HCT116 (cell line): ENCODE results near the gene NELL1. TPM values are rescaled to one million over a fixed set of nuclear protein-coding genes. Genes with fewer than 3 reads are reported as not detected.

Experiments used
- ATAC-seq: fragments of 200-7000 bp; cut with Tn5 transposase; 2 replicates; pipeline ENCODE4 v1.9.1; 2020; ENCODE audit warnings: mild to moderate bottlenecking, moderate library complexity
- Bru-seq: library from RNA; stranded (reverse); fragments of 400-500 nt; gene quantifications from one replicate; lab custom pipeline; 2021; lab: Mats Ljungman, UMichigan
- BruChase-seq, 2 experiments: library from RNA; stranded (reverse); fragments of 400-500 nt; gene quantifications; one replicate each; lab custom pipeline; 2021; lab: Mats Ljungman, UMichigan
- BruUV-seq: library from RNA; stranded (reverse); fragments of 400-500 nt; replicated peaks from 2 replicates; lab custom pipeline; 2021; lab: Mats Ljungman, UMichigan
- CTCF ChIA-PET: fragments of 300-600 bp; sonication (Branson Sonifier 250); formaldehyde crosslinking; loops from one replicate; lab custom pipeline; 2021; ENCODE audit warnings: antibody characterized with exemption; lab: Charles Lee
- POLR2A ChIA-PET: fragments of 300-600, 350-600 bp; sonication (Branson Sonifier 250); formaldehyde crosslinking; loops from one replicate; lab custom pipeline; 2021; ENCODE audit warnings: antibody characterized with exemption; lab: Charles Lee
- RAD21 ChIA-PET, 2 experiments: fragments of 300-600 bp; sonication (Branson Sonifier 250); formaldehyde crosslinking; loops; one replicate each; lab custom pipeline; 2023; ENCODE audit warnings: low total read pairs in 2 of 2; ENCODE audit not compliant: uncharacterized antibody in 2 of 2, unreplicated experiment in 2 of 2, low non-redundant PET in 1 of 2; lab: Charles Lee
- DNase-seq: peaks from one replicate; pipeline ENCODE4 v3.0.0-alpha.2; 2010; ENCODE audit warnings: low read depth, low spot score
- H2AFZ ChIP-seq: fragments of 200-600 bp; shearing (Covaris generic), sonication (generic); 2 replicates; pipeline ENCODE4 v1.6.1; 2017; ENCODE audit warnings: low read depth, mixed run types, mixed read lengths, antibody characterized with exemption, low read length; ENCODE audit not compliant: poor library complexity, severe bottlenecking
- H3K27ac ChIP-seq: 2 replicates; pipeline ENCODE4 v1.5.1; 2012; ENCODE audit warnings: low read depth, low read length
- H3K27me3 ChIP-seq: fragments of 200-600 bp; sonication (generic); 2 replicates; pipeline ENCODE4 v1.6.1; 2016; ENCODE audit warnings: mixed run types, low read length, mixed read lengths; ENCODE audit not compliant: insufficient read depth
- H3K36me3 ChIP-seq, 2 experiments: fragments of 200-500 bp in 1 of 2; fragments of 200-600 bp in 1 of 2; sonication (Bioruptor generic) in 1 of 2; sonication (generic) in 1 of 2; 2 replicates each; pipeline versions ENCODE4 v1.5.1 to v1.6.1; 2014 to 2016; ENCODE audit warnings: low read length in 2 of 2, inconsistent platforms in 1 of 2, mixed read lengths in 1 of 2, mixed run types in 1 of 2; ENCODE audit not compliant: insufficient read depth in 2 of 2, control insufficient read depth in 1 of 2
- H3K4me1 ChIP-seq, 2 experiments: fragments of 200-600 bp in 1 of 2; sonication (generic) in 1 of 2; 2 replicates each; pipeline versions ENCODE4 v1.5.1 to v1.6.1; 2012 to 2017; ENCODE audit warnings: low read length in 2 of 2, inconsistent platforms in 1 of 2, mild to moderate bottlenecking in 1 of 2, mixed read lengths in 1 of 2, mixed run types in 1 of 2, moderate library complexity in 1 of 2; ENCODE audit not compliant: insufficient read depth in 2 of 2, control insufficient read depth in 1 of 2
- H3K4me2 ChIP-seq: fragments of 200-600 bp; sonication (generic); 2 replicates; pipeline ENCODE4 v1.6.1; 2017; ENCODE audit warnings: mixed run types, low read length, mixed read lengths
- H3K4me3 ChIP-seq, 2 experiments: fragments of 200-600 bp in 1 of 2; sonication (generic) in 1 of 2; replicated peaks in 1 of 2; 2 replicates each; pipeline ENCODE4 v1.5.1; 2011 to 2016; ENCODE audit warnings: low read length in 2 of 2, control low read depth in 1 of 2, low read depth in 1 of 2, mild to moderate bottlenecking in 1 of 2, mixed read lengths in 1 of 2, mixed run types in 1 of 2
- H3K79me2 ChIP-seq: fragments of 200-600 bp; sonication (generic); 2 replicates; pipeline ENCODE4 v1.6.1; 2017; ENCODE audit warnings: mild to moderate bottlenecking, mixed run types, low read length, moderate library complexity, mixed read lengths; ENCODE audit not compliant: insufficient read depth
- H3K9ac ChIP-seq: fragments of 200-600 bp; sonication (generic); 2 replicates; pipeline ENCODE4 v1.6.1; 2016; ENCODE audit warnings: low read length, mixed read lengths
- H3K9me2 ChIP-seq: fragments of 200-600 bp; sonication (generic), shearing (Covaris generic); 2 replicates; pipeline ENCODE4 v1.6.1; 2017; ENCODE audit warnings: mixed run types, mild to moderate bottlenecking, moderate library complexity; ENCODE audit not compliant: insufficient read depth
- H3K9me3 ChIP-seq, 2 experiments: fragments of 200-500 bp in 1 of 2; fragments of 200-600 bp in 1 of 2; sonication (Bioruptor generic) in 1 of 2; sonication (generic) in 1 of 2; 2 replicates each; pipeline ENCODE4 v1.6.1; 2014 to 2017; ENCODE audit warnings: low read length in 2 of 2, mixed read lengths in 2 of 2, inconsistent platforms in 1 of 2, low read depth in 1 of 2, mild to moderate bottlenecking in 1 of 2, mixed run types in 1 of 2, moderate library complexity in 1 of 2; ENCODE audit not compliant: control insufficient read depth in 1 of 2, insufficient read depth in 1 of 2
- H4K20me1 ChIP-seq: fragments of 200-600 bp; sonication (generic), shearing (Covaris generic); 2 replicates; pipeline ENCODE4 v1.6.1; 2017; ENCODE audit warnings: mixed run types, mild to moderate bottlenecking, moderate library complexity; ENCODE audit not compliant: insufficient read depth
- CBX3 ChIP-seq: IDR thresholded peaks from 2 replicates; pipeline ENCODE4 v1.6.1; 2012; ENCODE audit warnings: low read depth
- CEBPB ChIP-seq: IDR thresholded peaks from 2 replicates; pipeline ENCODE4 v1.6.1; 2012; ENCODE audit warnings: low read depth
- ELF1 ChIP-seq: IDR thresholded peaks from 2 replicates; pipeline ENCODE4 v1.6.1; 2012; ENCODE audit warnings: low read depth, borderline replicate concordance
- EZH2 ChIP-seq: fragments of 200-600 bp; sonication (generic); IDR thresholded peaks from 2 replicates; pipeline ENCODE4 v1.6.1; 2017; ENCODE audit warnings: antibody characterized with exemption, mixed run types
- EZH2phosphoT487 ChIP-seq: fragments of 200-600 bp; IDR thresholded peaks from 2 replicates; pipeline ENCODE4 v1.6.1; 2018; ENCODE audit warnings: antibody characterized with exemption, borderline replicate concordance
- FOSL1 ChIP-seq: IDR thresholded peaks from 2 replicates; pipeline ENCODE4 v1.6.1; 2012; ENCODE audit warnings: low read depth
- SRF ChIP-seq: IDR thresholded peaks from 2 replicates; pipeline ENCODE4 v1.6.1; 2012; ENCODE audit warnings: low read depth
- TCF7L2 ChIP-seq: IDR thresholded peaks from 2 replicates; pipeline ENCODE4 v1.7.0; 2011; ENCODE audit warnings: borderline replicate concordance, inconsistent platforms; ENCODE audit not compliant: insufficient read depth, insufficient read length; ENCODE audit errors: extremely low read depth
- YY1 ChIP-seq: IDR thresholded peaks from 2 replicates; pipeline ENCODE4 v1.6.1; 2011; ENCODE audit warnings: low read length, low read depth, moderate library complexity, mild to moderate bottlenecking; ENCODE audit not compliant: insufficient replicate concordance; ENCODE audit errors: extremely low read depth
- ZNF274 ChIP-seq: fragments of 200-500 bp; sonication (Bioruptor generic); IDR thresholded peaks from 2 replicates; pipeline ENCODE4 v1.6.1; 2014; ENCODE audit warnings: mild to moderate bottlenecking, low read depth, low read length, inconsistent platforms
- intact Hi-C: fragments of 100-400 bp; cut with micrococcal nuclease; formaldehyde crosslinking; loops from 2 replicates; pipeline ENCODE4 v1.10.0; 2022
- long read RNA-seq: library from polyadenylated mRNA; unstranded; transcript quantifications from one replicate; pipeline ENCODE4 v2.0.0, GENCODE V29; 2021; ENCODE audit not compliant: unreplicated experiment
- polyA plus RNA-seq: library from polyadenylated mRNA; unstranded; fragments of >200 nt; gene quantifications from 2 replicates; pipeline ENCODE4 v1.2.1, GENCODE V29; 2012; ENCODE audit warnings: missing spikeins
- total RNA-seq: library from RNA; stranded (reverse); gene quantifications from one replicate; pipeline ENCODE4 v1.2.1, GENCODE V29; 2021; ENCODE audit not compliant: unreplicated experiment
- TF ChIP-seq, protein P1 (sequence below): IDR thresholded peaks from 2 replicates; pipeline ENCODE4 v1.6.1; 2012
- TF ChIP-seq, protein P2 (sequence below): IDR thresholded peaks from 2 replicates; pipeline ENCODE4 v1.6.1; 2012
- TF ChIP-seq, protein P3 (sequence below): IDR thresholded peaks from 2 replicates; pipeline ENCODE4 v1.6.1; 2011; ENCODE audit warnings: mild to moderate bottlenecking, low read length, moderate library complexity; ENCODE audit not compliant: insufficient replicate concordance; ENCODE audit errors: extremely low read depth

The NELL1 gene
- total RNA-seq (not detected), Bru-seq, nascent RNA (percentile 0 among the genes with signal in this experiment), BruChase-seq, experiment 1, labeled RNA remaining after a 6-hour chase (not detected), BruChase-seq, experiment 2, labeled RNA remaining after a 2-hour chase (percentile 0 among the genes with signal in this experiment)
- not detected in 2 replicates for polyA plus RNA-seq
- long read RNA-seq: 0 reads

DNA sequence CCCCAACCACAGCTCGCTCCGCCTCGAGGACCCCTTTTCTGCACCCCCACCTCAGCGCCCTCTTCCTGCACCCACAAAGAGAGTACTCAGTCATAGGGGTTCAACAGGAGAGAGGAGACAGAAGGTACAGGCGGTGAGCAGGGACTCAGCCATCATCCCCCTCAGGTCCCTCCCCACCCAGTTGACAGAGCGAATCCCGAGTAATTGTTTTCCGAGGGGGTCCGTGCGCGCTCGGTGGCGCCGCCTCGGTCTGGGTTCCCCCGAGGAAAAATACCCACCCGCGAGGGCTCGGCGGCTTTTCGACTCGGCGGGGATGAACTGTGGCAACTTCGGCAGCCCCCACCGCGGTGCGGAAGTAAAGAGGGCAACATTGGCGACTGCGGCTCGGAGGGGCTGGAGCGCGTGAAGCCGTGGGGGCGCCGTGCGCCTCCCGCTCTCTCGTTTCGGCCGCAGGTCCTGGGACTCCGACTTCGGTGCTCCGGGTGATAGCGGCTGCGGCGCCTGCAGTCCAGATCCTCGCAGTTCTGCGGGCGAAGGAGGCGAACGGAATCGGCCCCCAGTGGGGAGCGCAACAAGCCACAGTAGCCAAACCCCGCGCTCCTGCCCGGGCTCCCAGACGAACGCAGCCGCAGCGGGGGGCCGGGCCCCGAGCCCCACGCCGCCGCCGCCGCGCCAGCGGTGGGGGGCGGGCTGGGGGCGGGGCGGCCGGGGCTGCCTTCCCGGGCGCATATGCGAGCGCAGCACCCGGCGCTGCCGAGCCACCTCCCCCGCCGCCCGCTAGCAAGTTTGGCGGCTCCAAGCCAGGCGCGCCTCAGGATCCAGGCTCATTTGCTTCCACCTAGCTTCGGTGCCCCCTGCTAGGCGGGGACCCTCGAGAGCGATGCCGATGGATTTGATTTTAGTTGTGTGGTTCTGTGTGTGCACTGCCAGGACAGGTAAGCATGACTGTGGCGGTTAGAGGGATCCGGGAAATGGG, at the start of gene NELL1:
NELL1 (plus strand) TSS at position 743 of the 976 bp plus-strand sequence.
- Histone ChIP-seq H3K27me3 (peaks cover 4% of the 10 kb centered on the region; the same call in 1 of the 2 replicates), H3K4me1 (no peaks in the 10 kb centered on the region), H3K27ac (no peak within 1 kb of the TSS), H4K20me1 (no peaks in the 10 kb centered on the region), H3K4me3 (no peak within 1 kb of the TSS), H3K9me2 (no peaks in the 10 kb centered on the region), H3K4me2 (no peak within 1 kb of the TSS), H3K9ac (no peak within 1 kb of the TSS), H3K9me3 (no peaks in the 10 kb centered on the region), H2AFZ (no peak within 1 kb of the TSS), H3K79me2 (no peaks in the 10 kb centered on the region), H3K36me3 (no peaks in the 10 kb centered on the region)
- POLR2A ChIA-PET: no interaction called here
- BruUV-seq: no TSS peak
- no peak for TF ChIP-seq ZNF274
- no peak for TF ChIP-seq ELF1
- no peak for TF ChIP-seq EZH2
- TF ChIP-seq, protein P1, sequence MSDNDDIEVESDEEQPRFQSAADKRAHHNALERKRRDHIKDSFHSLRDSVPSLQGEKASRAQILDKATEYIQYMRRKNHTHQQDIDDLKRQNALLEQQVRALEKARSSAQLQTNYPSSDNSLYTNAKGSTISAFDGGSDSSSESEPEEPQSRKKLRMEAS: no peak
- ATAC-seq: no peak
- CTCF ChIA-PET: no interaction called here
- intact Hi-C loops: no loop called here
- DNase-seq: no peak
- RAD21 ChIA-PET: no interaction called here

DNA sequence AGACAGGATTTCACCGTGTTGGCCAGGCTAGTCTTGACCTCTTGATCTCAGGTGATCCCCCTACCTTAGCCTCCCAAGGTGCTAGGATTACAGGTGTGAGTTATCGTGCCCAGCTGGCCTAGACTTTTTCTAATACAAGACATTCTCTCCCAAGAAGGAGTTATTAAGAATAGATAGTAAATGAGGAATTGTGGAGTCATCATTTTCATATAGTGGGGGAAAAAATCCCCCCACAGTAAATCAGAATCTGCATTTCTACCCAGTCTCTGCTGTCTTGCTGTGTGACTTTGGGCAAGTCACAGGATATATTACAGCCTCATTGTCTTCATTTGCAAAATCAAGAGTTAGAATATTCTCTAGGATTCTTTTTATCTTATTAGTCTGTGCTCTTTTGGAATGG, 48.4 kb upstream of the NELL1 start:
- Histone ChIP-seq H3K4me1 (no peaks in the 10 kb centered on the region), H3K9ac (no peak overlapping the region), H4K20me1 (no peaks in the 10 kb centered on the region), H3K9me3 (no peaks in the 10 kb centered on the region), H3K36me3 (no peaks in the 10 kb centered on the region), H3K4me2 (no peak overlapping the region), H3K27me3 (peaks cover 45% of the 10 kb centered on the region; the same call in 1 of the 2 replicates), H3K9me2 (no peaks in the 10 kb centered on the region), H3K79me2 (no peaks in the 10 kb centered on the region), H3K27ac (no peak overlapping the region), H3K4me3 (no peak overlapping the region), H2AFZ (no peak overlapping the region)
- intact Hi-C loops: no loop called here
- ChIA-PET POLR2A (no interaction called here), RAD21 (no interaction called here), CTCF (no interaction called here)
- BruUV-seq: no TSS peak
- DNase-seq (no peak), ATAC-seq (no peak)
- TF ChIP-seq EZH2phosphoT487 (no peak), YY1 (no peak), CBX3 (no peak), FOSL1 (no peak), CEBPB (no peak), SRF (no peak), TCF7L2 (no peak)
- TF ChIP-seq, protein P2, sequence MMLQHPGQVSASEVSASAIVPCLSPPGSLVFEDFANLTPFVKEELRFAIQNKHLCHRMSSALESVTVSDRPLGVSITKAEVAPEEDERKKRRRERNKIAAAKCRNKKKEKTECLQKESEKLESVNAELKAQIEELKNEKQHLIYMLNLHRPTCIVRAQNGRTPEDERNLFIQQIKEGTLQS: no peak
- TF ChIP-seq, protein P3, sequence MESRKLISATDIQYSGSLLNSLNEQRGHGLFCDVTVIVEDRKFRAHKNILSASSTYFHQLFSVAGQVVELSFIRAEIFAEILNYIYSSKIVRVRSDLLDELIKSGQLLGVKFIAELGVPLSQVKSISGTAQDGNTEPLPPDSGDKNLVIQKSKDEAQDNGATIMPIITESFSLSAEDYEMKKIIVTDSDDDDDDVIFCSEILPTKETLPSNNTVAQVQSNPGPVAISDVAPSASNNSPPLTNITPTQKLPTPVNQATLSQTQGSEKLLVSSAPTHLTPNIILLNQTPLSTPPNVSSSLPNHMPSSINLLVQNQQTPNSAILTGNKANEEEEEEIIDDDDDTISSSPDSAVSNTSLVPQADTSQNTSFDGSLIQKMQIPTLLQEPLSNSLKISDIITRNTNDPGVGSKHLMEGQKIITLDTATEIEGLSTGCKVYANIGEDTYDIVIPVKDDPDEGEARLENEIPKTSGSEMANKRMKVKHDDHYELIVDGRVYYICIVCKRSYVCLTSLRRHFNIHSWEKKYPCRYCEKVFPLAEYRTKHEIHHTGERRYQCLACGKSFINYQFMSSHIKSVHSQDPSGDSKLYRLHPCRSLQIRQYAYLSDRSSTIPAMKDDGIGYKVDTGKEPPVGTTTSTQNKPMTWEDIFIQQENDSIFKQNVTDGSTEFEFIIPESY: no peak
